Gastrocnemius medialis (tissue), 4 donors: Measurements from ENCODE around the gene FIBCD1.

Source experiments
- CTCF ChIP-seq, 5 experiments: fragments of 450-650 bp in 3 of 5; fragments of 200-600 bp in 2 of 5; sonication (generic) in 2 of 5; IDR thresholded peaks in 4 of 5; conservative IDR thresholded peaks in 1 of 5; 1 replicate in 4 of 5; 2 replicates in 1 of 5; pipeline ENCODE4 v1.5.1; 2016 to 2019; ENCODE audit warnings: antibody characterized with exemption in 5 of 5, mild to moderate bottlenecking in 3 of 5, moderate library complexity in 3 of 5
- POLR2A ChIP-seq, 2 donors: fragments of 450-650 bp; IDR thresholded peaks; one replicate each; pipeline ENCODE4 v1.6.1; 2017; ENCODE audit warnings: antibody characterized with exemption in 2 of 2, mild to moderate bottlenecking in 2 of 2, moderate library complexity in 2 of 2

DNA sequence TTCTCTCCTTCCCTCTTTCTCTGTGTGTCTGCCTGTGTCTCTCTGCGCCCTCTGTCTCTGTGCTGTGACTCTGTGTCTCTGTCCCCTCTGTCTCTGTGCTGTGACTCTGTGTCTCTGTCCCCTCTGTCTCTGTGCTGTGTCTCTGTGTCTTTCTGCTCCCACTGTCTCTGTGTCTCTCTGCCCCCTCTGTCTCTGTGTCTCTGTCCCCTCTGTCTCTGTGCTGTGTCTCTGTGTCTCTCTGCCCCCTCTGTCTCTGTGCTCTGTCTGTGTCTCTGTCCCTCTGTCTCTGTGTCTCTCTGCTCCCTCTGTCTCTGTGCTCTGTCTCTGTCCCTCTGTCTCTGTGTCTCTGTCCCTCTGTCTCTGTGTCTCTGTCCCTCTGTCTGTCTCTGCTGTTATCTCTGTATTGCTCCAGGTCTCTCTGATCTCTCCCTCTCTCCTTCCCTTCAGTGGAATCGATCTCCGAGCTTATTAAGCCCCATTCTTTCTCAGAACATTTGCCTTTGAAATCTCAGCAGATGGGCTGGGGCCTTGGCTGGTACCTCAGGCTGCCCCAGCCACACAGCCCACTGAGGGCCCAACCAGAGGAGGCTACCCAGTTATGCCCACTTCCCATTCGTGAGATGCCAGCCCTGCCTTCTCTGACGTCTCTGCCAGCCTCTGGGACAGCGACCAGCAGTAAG lies 33.4 kb upstream of the FIBCD1 start:
- TF ChIP-seq CTCF (IDR thresholded peaks at IDR 0.05 in 4 of 5, conservative IDR thresholded peaks at IDR 0.05 in 1 of 5) (no peak), POLR2A (IDR thresholded peaks at IDR 0.05) (no peak)
